Tibial nerve (tissue), 4 donors: Measurements from ENCODE around the gene OCEL1.

Experiments used
- EP300 ChIP-seq, 2 donors: sonication (generic); formaldehyde crosslinking; IDR thresholded peaks; one replicate each; pipeline ENCODE4 v1.6.1; 2017; ENCODE audit warnings: antibody characterized with exemption in 2 of 2, mild to moderate bottlenecking in 1 of 2
- POLR2A ChIP-seq, 2 donors: fragments of 450-650 bp; IDR thresholded peaks; one replicate each; pipeline ENCODE4 v1.6.1; 2017; ENCODE audit warnings: antibody characterized with exemption in 2 of 2, mild to moderate bottlenecking in 2 of 2, moderate library complexity in 2 of 2
- TF ChIP-seq, protein P1 (sequence below), 5 experiments: fragments of 200-600 bp in 3 of 5; fragments of 450-650 bp in 2 of 5; sonication (generic) in 3 of 5; IDR thresholded peaks; one replicate each; pipeline ENCODE4 v1.5.1; 2016 to 2019; ENCODE audit warnings: antibody characterized with exemption in 5 of 5, mild to moderate bottlenecking in 3 of 5, moderate library complexity in 2 of 5

- TF ChIP-seq POLR2A (IDR thresholded peaks at IDR 0.05) (no peak), EP300 (IDR thresholded peaks at IDR 0.05) (no peak)
- TF ChIP-seq, protein P1, sequence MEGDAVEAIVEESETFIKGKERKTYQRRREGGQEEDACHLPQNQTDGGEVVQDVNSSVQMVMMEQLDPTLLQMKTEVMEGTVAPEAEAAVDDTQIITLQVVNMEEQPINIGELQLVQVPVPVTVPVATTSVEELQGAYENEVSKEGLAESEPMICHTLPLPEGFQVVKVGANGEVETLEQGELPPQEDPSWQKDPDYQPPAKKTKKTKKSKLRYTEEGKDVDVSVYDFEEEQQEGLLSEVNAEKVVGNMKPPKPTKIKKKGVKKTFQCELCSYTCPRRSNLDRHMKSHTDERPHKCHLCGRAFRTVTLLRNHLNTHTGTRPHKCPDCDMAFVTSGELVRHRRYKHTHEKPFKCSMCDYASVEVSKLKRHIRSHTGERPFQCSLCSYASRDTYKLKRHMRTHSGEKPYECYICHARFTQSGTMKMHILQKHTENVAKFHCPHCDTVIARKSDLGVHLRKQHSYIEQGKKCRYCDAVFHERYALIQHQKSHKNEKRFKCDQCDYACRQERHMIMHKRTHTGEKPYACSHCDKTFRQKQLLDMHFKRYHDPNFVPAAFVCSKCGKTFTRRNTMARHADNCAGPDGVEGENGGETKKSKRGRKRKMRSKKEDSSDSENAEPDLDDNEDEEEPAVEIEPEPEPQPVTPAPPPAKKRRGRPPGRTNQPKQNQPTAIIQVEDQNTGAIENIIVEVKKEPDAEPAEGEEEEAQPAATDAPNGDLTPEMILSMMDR (IDR thresholded peaks at IDR 0.05): no peak
Measured at GRCh38 chr19:17266026-17266425, 40.0 kb downstream of the OCEL1 start.
